ENCODE data around the gene RRP15. TPM values are rescaled to one million over a fixed set of nuclear protein-coding genes. Genes with fewer than 3 reads are reported as not detected.

RRP15 gene
- polyA plus RNA-seq, 1 donor (not counting 4 experiments of a cell fraction or from before 2014, with no cell fraction given), result 15.8 TPM

- Histone ChIP-seq H3K9ac (ENCODE audit: control insufficient read depth, extremely low read depth, insufficient read depth, low read length) (no peak overlapping the region), H3K27me3 (ENCODE audit: control insufficient read depth, extremely low read depth, insufficient read depth, low read length) (no peaks in the 10 kb centered on the region), H3K4me3 (ENCODE audit: control insufficient read depth in 2 of 3, extremely low read depth in 1 of 3, insufficient read depth in 2 of 3, low read depth in 1 of 3, low read length in 3 of 3) (no peak overlapping the region), H3K27ac (ENCODE audit: control insufficient read depth, insufficient read depth, low read length) (no peak overlapping the region), H3K9me1 (ENCODE audit: control insufficient read depth, extremely low read depth, insufficient read depth, low read length) (no peaks in the 10 kb centered on the region), H3K4me1 (ENCODE audit: control insufficient read depth, extremely low read depth, insufficient read depth, low read length) (no peaks in the 10 kb centered on the region), H3K4me2 (ENCODE audit: control insufficient read depth, extremely low read depth, insufficient read depth, low read depth, low read length) (no peak overlapping the region), H2AFZ (ENCODE audit: control insufficient read depth, low read length) (no peak overlapping the region), H3K79me2 (ENCODE audit: control insufficient read depth, insufficient read depth, low read length) (no peaks in the 10 kb centered on the region), H3K9me3 (ENCODE audit: control insufficient read depth, low read depth, low read length) (no peaks in the 10 kb centered on the region), H3K36me3 (ENCODE audit: control insufficient read depth in 2 of 2, extremely low read depth in 1 of 2, insufficient read depth in 2 of 2, low read length in 2 of 2) (peaks cover 2 to 3% of the 10 kb centered on the region in 2 experiments), H4K20me1 (ENCODE audit: control insufficient read depth, extremely low read depth, insufficient read depth, low read length) (no peaks in the 10 kb centered on the region)
- dilution Hi-C loops (cut with MboI; ENCODE audit: extremely low pct_ligation_motif_present, low sequenced_read_pairs), result no loop called here
- DNase-seq (ENCODE audit: low read depth, low spot score) (no peak), FAIRE-seq (no peak)
- TF ChIP-seq EZH2 (IDR thresholded peaks at IDR 0.05; ENCODE audit: low read length) (no peak), CTCF (optimal IDR thresholded peaks at IDR 0.05 in 1 of 3, IDR thresholded peaks at IDR 0.05 in 1 of 3, conservative IDR thresholded peaks at IDR 0.05 in 1 of 3; ENCODE audit: extremely low read depth in 1 of 3, insufficient read depth in 2 of 3, low read length in 3 of 3) (no peak)
Measured at GRCh38 chr1:218312509-218312908, 27.4 kb downstream of the RRP15 start.

GRCh38 chr1:218314316-218314715 lies 29.2 kb downstream of the RRP15 start:
- Histone ChIP-seq H3K9ac (ENCODE audit: control insufficient read depth, extremely low read depth, insufficient read depth, low read length) (no peak overlapping the region), H3K79me2 (ENCODE audit: control insufficient read depth, insufficient read depth, low read length) (no peaks in the 10 kb centered on the region), H3K4me1 (ENCODE audit: control insufficient read depth, extremely low read depth, insufficient read depth, low read length) (no peaks in the 10 kb centered on the region), H2AFZ (ENCODE audit: control insufficient read depth, low read length) (no peak overlapping the region), H3K4me3 (ENCODE audit: control insufficient read depth in 2 of 3, extremely low read depth in 1 of 3, insufficient read depth in 2 of 3, low read depth in 1 of 3, low read length in 3 of 3) (no peak overlapping the region), H3K27ac (ENCODE audit: control insufficient read depth, insufficient read depth, low read length) (no peak overlapping the region), H4K20me1 (ENCODE audit: control insufficient read depth, extremely low read depth, insufficient read depth, low read length) (no peaks in the 10 kb centered on the region), H3K9me3 (ENCODE audit: control insufficient read depth, low read depth, low read length) (no peaks in the 10 kb centered on the region), H3K9me1 (ENCODE audit: control insufficient read depth, extremely low read depth, insufficient read depth, low read length) (no peaks in the 10 kb centered on the region), H3K27me3 (ENCODE audit: control insufficient read depth, extremely low read depth, insufficient read depth, low read length) (no peaks in the 10 kb centered on the region), H3K4me2 (ENCODE audit: control insufficient read depth, extremely low read depth, insufficient read depth, low read depth, low read length) (no peak overlapping the region), H3K36me3 (ENCODE audit: control insufficient read depth in 2 of 2, extremely low read depth in 1 of 2, insufficient read depth in 2 of 2, low read length in 2 of 2) (peaks cover 0 to 3% of the 10 kb centered on the region in 2 experiments)
- TF ChIP-seq CTCF (optimal IDR thresholded peaks at IDR 0.05 in 1 of 3, IDR thresholded peaks at IDR 0.05 in 1 of 3, conservative IDR thresholded peaks at IDR 0.05 in 1 of 3; ENCODE audit: extremely low read depth in 1 of 3, insufficient read depth in 2 of 3, low read length in 3 of 3) (no peak), EZH2 (IDR thresholded peaks at IDR 0.05; ENCODE audit: low read length) (no peak)
- dilution Hi-C loops (cut with MboI; ENCODE audit: extremely low pct_ligation_motif_present, low sequenced_read_pairs), result no loop called here
- DNase-seq (ENCODE audit: low read depth, low spot score) (no peak), FAIRE-seq (no peak)

All from keratinocyte (primary cell).